KOPT-K1 (cell line): ENCODE results near the gene MAP4K1.
"Not testable (repeated sequence)": the region's sequence is repeated elsewhere in the genome, so short reads cannot be mapped to it uniquely, and the experiment has no call there.

ENCODE experiments used
- H3K27ac ChIP-seq: fragments of 200-600 bp; sonication (generic); 2 replicates; pipeline ENCODE4 v1.5.1; 2016; ENCODE audit warnings: antibody characterized with exemption, mild to moderate bottlenecking, low read depth, low read length; ENCODE audit not compliant: poor library complexity, severe bottlenecking
- H3K36me3 ChIP-seq: fragments of 200-600 bp; sonication (generic); 2 replicates; pipeline ENCODE4 v1.5.1; 2017; ENCODE audit warnings: antibody characterized with exemption, mild to moderate bottlenecking, low read length, moderate library complexity; ENCODE audit not compliant: insufficient read depth
- H3K9me3 ChIP-seq: fragments of 200-600 bp; sonication (generic); 2 replicates; pipeline ENCODE4 v1.5.1; 2017; ENCODE audit warnings: antibody characterized with exemption, low read length, mild to moderate bottlenecking; ENCODE audit not compliant: insufficient read depth, poor library complexity, severe bottlenecking

Gene MAP4K1

GRCh38 chr19:38583219-38583984, 34.4 kb downstream of the MAP4K1 start:
- Histone ChIP-seq H3K27ac (no peak overlapping the region), H3K9me3 (no peaks in the 10 kb centered on the region), H3K36me3 (peaks cover 7% of the 10 kb centered on the region; the same call in 1 of the 2 replicates)

GRCh38 chr19:38580080-38580479, 37.7 kb downstream of the MAP4K1 start:
- Histone ChIP-seq H3K27ac (no peak overlapping the region), H3K36me3 (no peaks in the 10 kb centered on the region), H3K9me3 (no peaks in the 10 kb centered on the region)

- not testable (repeated sequence) for H3K9me3 ChIP-seq, H3K27ac ChIP-seq, H3K36me3 ChIP-seq
Measured at GRCh38 chr19:38579304-38579703, 38.4 kb downstream of the MAP4K1 start.

GRCh38 chr19:38577826-38578225, 39.9 kb downstream of the MAP4K1 start:
- no peaks in the 10 kb centered on the region for H3K9me3 ChIP-seq

GRCh38 chr19:38571682-38572081, 46.1 kb downstream of the MAP4K1 start:
- H3K27ac ChIP-seq, result no peak overlapping the region
- no peaks in the 10 kb centered on the region for H3K9me3 ChIP-seq
- no peaks in the 10 kb centered on the region for H3K36me3 ChIP-seq

More at GRCh38 chr19:38577826-38578225, 39.9 kb downstream of the MAP4K1 start:
- no peak overlapping the region for H3K27ac ChIP-seq
- no peaks in the 10 kb centered on the region for H3K36me3 ChIP-seq

GRCh38 chr19:38569368-38569983, 48.3 kb downstream of the MAP4K1 start:
- Histone ChIP-seq H3K27ac (no peak overlapping the region), H3K9me3 (no peaks in the 10 kb centered on the region), H3K36me3 (no peaks in the 10 kb centered on the region)

GRCh38 chr19:38565691-38566105, 52.1 kb downstream of the MAP4K1 start:
- Histone ChIP-seq H3K36me3 (no peaks in the 10 kb centered on the region), H3K9me3 (no peaks in the 10 kb centered on the region), H3K27ac (no peak overlapping the region)

- Histone ChIP-seq H3K27ac (no peak overlapping the region), H3K36me3 (no peaks in the 10 kb centered on the region), H3K9me3 (no peaks in the 10 kb centered on the region)
Measured at GRCh38 chr19:38564981-38565690, 52.6 kb downstream of the MAP4K1 start.

- Histone ChIP-seq H3K36me3 (no peaks in the 10 kb centered on the region), H3K27ac (no peak overlapping the region), H3K9me3 (no peaks in the 10 kb centered on the region)
Measured at GRCh38 chr19:38563475-38563874, 54.3 kb downstream of the MAP4K1 start.

- Histone ChIP-seq H3K27ac (no peak overlapping the region), H3K36me3 (no peaks in the 10 kb centered on the region), H3K9me3 (no peaks in the 10 kb centered on the region)
Measured at GRCh38 chr19:38562096-38562495, 55.7 kb downstream of the MAP4K1 start.

GRCh38 chr19:38561658-38562057, 56.1 kb downstream of the MAP4K1 start:
- Histone ChIP-seq H3K9me3 (no peaks in the 10 kb centered on the region), H3K27ac (no peak overlapping the region), H3K36me3 (no peaks in the 10 kb centered on the region)

GRCh38 chr19:38561053-38561606, 56.6 kb downstream of the MAP4K1 start:
- Histone ChIP-seq H3K9me3 (no peaks in the 10 kb centered on the region), H3K36me3 (no peaks in the 10 kb centered on the region), H3K27ac (no peak overlapping the region)

- H3K27ac ChIP-seq, result no peak overlapping the region
- H3K36me3 ChIP-seq, result no peaks in the 10 kb centered on the region
- H3K9me3 ChIP-seq, result no peaks in the 10 kb centered on the region
Measured at GRCh38 chr19:38559428-38560401, 58.0 kb downstream of the MAP4K1 start.

- H3K36me3 ChIP-seq, H3K9me3 ChIP-seq, H3K27ac ChIP-seq: not testable (repeated sequence)
Measured at GRCh38 chr19:38558933-38559332, 58.8 kb downstream of the MAP4K1 start.
